Astrocyte of the cerebellum (primary cell): Measurements from ENCODE around the gene SLC34A1.

ENCODE experiments used
- DNase-seq: peaks from one replicate; pipeline ENCODE4 v3.0.0-alpha.2; 2011; ENCODE audit warnings: low read depth
- H3K4me3 ChIP-seq: 2 replicates; pipeline ENCODE4 v1.5.1; 2011; ENCODE audit warnings: mild to moderate bottlenecking, low read depth, low read length, moderate library complexity
- in situ Hi-C: cut with HindIII; loops from 2 replicates; pipeline ENCODE4 v1.10.0; 2017; ENCODE audit warnings: low sequenced_read_pairs
- TF ChIP-seq, protein P1 (sequence below): IDR thresholded peaks from 2 replicates; pipeline ENCODE4 v1.5.1; 2012; ENCODE audit warnings: low read length, low read depth, moderate library complexity, mild to moderate bottlenecking; ENCODE audit errors: missing control alignments

SLC34A1 gene

DNA sequence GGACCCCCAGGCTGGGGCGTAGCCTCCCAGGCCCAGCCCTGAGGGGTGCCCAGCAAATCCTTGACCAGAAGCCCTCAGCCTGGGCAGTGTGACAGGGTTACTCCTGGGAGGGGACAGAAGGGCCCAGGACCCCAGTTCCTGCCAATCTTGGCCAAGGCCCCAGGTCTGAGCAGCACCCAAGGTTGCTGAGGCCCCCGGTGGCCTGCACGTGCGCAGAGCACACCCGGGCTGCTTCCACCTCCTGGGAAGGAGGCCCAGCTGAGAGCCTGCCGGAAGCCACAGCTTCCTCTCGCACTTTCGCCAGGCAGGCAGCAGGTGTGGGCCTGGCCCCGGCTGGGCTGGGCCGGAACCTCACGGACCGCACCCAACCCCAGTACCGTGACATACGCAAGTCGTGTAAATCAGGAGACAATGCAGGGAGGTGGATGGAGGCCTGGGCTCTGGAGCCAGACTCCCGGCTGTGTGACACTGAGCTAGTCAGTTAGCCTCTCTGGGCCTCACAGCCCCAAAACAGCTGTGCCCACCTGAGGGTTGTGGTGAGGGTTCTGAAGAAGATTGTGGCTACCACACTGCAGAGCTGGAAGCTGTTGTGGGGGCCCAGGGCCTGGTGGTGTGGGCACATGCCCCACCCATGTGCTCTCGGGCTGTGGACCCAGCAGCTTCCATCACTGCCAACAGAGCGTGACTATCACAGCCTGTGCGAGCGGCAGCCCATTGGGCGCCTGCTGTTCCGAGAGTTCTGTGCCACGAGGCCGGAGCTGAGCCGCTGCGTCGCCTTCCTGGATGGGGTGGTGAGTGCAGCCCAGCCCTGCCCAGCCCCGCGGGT lies 47.3 kb downstream of the SLC34A1 start:
- in situ Hi-C loops: no loop called here
- no peak overlapping the region for H3K4me3 ChIP-seq
- no peak for DNase-seq
- TF ChIP-seq, protein P1, sequence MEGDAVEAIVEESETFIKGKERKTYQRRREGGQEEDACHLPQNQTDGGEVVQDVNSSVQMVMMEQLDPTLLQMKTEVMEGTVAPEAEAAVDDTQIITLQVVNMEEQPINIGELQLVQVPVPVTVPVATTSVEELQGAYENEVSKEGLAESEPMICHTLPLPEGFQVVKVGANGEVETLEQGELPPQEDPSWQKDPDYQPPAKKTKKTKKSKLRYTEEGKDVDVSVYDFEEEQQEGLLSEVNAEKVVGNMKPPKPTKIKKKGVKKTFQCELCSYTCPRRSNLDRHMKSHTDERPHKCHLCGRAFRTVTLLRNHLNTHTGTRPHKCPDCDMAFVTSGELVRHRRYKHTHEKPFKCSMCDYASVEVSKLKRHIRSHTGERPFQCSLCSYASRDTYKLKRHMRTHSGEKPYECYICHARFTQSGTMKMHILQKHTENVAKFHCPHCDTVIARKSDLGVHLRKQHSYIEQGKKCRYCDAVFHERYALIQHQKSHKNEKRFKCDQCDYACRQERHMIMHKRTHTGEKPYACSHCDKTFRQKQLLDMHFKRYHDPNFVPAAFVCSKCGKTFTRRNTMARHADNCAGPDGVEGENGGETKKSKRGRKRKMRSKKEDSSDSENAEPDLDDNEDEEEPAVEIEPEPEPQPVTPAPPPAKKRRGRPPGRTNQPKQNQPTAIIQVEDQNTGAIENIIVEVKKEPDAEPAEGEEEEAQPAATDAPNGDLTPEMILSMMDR: no peak

GRCh38 chr5:177432143-177432838 lies 48.1 kb downstream of the SLC34A1 start:
- no peak for DNase-seq
- TF ChIP-seq, protein P1: no peak
- in situ Hi-C loops: no loop called here
- H3K4me3 ChIP-seq: no peak overlapping the region

GRCh38 chr5:177432839-177433657 lies 48.8 kb downstream of the SLC34A1 start:
- DNase-seq: no peak
- no peak overlapping the region for H3K4me3 ChIP-seq
- in situ Hi-C loops: no loop called here
- TF ChIP-seq, protein P1: no peak

GRCh38 chr5:177433658-177434217 lies 49.5 kb downstream of the SLC34A1 start:
- H3K4me3 ChIP-seq: no peak overlapping the region
- TF ChIP-seq, protein P1: no peak
- in situ Hi-C loops: no loop called here
- no peak for DNase-seq

DNA sequence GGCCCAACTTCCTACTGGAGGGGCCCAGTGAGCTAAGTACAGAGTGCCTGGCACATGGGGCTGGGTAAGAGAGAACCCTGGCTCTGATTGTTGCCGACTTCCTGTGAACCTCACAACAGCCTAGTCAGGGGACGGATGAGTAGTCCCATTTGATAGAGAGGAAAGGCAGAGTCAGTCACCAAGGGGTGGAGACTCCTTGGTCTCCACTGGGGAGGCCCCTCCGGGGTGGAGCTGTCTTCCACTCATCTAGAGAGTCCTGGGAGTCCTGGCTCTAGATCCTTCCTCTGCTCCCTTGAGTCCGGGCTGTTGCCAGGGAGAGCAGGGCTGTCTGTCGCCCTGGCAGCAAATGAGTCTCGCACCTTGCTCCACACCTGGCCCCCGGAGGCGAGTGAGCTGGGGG lies 50.2 kb downstream of the SLC34A1 start:
- no peak for DNase-seq
- no peak overlapping the region for H3K4me3 ChIP-seq
- in situ Hi-C loops: no loop called here
- TF ChIP-seq, protein P1: no peak
